NCI-H526 treated with DMSO at 0.1 percent for 48 hours (cell line): ENCODE results near the gene VAV2.
A peak's percentile ranks its signal among the peaks of the same experiment; 100 is the strongest.

Source experiments
- DNase-seq: peaks from one replicate; lab custom pipeline; 2025; lab: John Stamatoyannopoulos, UW

The VAV2 gene

DNA sequence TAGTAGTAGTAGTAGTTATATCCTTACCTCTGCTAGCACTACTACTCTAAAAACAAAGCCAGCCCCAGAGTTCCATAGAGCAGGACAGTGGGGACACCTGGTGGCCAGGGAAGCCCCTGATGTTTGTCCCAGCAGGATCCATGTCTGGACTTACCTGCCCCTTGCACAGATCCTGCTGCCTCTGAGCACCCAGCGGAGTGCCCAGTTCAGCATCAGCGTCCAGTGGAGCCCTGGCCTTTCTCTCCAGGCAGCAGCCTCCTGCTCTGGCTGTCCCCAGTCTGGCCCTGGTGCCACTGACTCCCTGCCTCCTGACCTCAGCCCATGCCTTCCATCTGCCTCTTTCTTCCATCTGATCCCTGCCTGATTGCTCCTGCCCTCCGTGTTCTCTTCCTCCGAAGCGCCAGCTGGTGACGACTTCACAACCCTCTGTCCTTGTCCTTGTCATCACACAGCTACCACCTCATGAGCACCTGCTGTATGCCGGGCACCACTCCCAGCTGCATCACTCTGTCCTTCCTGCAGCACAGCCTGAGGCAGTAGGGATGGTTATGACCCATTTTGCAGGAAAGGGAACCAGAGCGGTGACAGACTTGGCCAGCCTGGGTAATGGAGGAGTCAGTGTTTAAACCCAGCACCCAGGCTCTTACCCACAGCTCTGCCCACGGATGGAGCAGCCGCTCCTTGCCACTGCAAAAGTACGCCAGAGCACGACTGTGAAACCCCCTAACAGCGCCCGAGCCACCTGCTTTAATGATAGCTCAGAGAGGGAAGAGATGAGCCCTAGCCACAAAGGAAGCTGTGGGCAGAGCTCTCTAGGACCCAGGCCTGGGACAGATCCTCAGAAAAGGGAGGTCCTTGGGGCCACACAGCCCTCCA, 265.5 kb downstream of the VAV2 start:
- DNase-seq = peak; percentile 26

DNA sequence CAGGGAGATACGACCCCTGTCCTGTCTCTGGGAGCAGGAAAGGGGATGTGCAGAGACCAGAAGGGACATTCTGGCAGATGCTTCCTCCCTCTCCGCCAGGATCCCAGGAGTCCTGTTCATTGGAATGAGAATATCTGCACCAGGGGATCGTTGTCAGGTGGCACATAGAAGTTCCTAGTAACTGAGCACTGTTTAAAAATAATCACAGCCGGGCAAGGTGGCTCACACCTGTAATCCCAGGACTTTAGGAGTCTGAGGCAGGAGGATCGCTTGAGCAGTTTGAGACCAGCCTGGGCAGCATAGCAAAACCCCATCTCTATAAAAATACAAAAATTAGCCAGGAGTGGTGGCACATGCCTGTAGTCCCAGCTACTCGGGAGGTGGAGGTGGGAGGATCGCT, 266.2 kb downstream of the VAV2 start:
- DNase-seq = no peak

DNA sequence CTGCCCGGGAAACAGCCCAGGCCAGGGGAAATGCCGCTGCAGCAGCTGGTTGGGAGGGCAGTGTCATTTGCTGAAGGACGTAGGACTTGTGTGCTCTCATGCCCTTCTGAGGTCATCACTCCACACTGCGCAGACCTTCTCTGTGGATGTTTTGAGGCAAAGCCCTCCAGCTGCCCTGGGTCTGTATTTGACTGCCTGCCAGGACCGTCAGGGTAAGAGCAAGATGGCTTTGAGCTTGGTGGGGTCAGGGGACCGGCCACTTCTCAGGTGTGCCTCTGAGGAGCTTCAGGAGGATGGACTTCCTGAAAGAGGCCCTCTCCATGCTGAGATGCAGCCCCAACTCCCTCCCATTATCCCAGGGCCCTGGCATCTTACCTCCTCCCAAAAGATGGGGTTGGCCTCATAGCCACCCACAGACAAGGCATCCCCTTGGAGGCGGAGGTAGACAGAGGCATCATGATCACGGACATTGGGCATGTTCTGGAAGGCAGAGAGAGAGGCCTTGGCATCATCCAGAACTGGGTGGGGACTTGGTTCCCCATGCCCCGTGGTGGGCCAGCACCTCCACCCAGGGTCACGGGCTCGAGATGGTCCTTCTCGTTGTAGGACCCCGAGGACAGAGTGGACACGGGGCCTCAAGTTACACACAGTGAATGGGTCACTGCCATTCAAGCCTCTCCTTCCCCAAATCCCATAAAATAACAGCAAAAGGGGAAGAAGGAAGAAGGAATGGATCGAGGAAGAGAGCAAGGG, 273.4 kb downstream of the VAV2 start:
- no peak for DNase-seq

DNA sequence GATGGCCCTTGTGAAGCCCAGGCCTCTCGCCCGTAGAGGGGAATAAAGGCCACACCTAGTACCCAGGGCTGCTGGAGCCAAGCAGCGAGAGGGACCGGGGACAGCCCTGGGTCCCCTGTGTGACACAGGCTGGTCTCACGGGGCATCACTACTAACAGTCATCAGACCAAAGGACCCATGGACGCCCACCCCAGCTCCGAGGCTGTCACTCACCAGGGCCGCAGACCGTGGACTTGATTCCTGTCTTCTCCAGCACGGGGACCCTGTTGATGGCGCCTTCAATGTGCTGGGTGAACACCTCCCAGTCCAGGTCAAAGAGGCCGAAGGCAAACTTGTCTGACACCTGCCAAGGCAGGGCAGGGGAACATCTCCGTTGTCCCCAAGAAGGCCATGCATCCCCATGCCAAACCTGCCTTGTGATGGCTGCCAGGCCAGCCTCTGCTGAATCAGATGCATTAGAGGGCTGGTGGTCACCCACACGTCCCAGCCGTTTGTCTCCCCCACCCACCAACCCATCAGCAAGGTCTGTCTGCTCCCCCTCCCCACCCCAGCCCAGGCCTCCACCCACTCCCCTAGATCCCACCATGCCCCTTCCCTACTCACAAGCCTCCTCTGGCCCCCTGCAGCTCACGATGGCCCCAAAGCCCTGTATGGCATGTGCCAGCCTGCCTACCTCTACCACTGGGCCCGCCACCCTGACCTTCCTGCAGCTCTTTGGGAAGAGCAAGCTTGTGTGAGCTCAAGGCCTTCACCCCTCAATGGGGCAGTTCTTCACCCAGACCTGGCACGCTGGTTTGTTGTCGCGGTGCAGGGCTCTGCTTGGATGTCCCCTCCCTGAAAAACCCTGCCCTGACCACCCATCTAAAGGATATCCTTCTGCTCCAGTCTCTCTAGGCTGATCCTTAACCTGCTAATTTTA, 274.8 kb downstream of the VAV2 start:
- DNase-seq = no peak

DNA sequence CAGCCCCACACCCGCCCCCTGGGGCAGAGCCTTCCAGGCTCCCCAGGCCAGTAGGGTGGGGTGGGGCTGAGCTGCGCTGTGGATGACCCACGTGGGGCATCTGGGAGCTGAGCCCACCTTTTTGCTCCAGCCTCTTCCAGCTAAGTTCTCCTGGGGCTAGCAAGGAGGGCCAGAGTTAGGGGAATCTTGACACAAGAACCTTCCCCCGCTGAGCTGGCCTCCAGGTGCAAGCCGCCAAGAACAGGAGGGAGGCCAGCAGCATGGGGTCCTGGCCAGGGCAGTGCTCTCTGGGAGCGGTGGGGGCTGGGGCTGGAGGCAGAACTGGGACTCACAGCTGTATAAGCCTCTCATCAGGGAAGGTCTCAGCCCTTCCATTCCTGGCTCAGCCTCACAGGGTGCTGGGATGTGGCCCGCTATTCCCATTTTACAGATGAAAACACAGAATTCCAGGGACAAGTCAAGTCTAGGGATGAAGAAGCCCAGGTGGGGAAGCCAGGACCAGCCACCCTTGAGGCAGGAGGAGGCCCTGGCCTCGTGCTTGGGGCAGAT, 275.5 kb downstream of the VAV2 start:
- no peak for DNase-seq

DNA sequence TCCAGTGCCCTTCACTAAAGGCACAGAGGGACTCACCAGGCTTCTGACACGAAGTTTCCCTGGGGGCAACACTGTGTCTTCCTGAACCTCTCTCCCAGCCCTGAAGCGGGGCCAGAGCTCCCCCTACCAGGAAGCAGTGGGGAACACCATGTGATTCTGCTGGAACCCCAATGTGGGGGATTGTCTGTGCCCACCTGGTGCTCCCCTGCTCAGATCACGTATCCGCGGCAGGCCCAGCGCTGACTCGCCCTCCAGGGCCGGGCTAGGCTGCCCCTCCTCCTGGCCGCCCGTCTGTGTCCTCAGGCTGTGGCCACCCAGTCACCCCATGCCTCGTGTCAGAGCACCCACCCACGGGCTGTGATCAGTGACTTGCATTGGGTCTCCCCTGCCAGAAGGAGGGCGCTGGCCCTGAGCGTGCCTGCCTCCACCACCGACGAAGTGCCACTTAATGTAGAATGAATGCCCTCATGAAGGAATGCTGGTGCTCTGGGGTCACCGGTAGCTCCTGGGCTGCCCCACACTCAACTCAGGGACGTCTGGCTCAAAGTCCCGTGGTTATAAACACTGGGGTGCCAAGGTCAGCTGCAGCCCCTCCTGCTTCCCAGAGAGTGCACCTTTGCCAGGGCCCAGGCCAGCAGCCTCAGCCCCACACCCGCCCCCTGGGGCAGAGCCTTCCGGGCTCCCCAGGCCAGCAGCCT, 276.1 kb downstream of the VAV2 start:
- DNase-seq = no peak

DNA sequence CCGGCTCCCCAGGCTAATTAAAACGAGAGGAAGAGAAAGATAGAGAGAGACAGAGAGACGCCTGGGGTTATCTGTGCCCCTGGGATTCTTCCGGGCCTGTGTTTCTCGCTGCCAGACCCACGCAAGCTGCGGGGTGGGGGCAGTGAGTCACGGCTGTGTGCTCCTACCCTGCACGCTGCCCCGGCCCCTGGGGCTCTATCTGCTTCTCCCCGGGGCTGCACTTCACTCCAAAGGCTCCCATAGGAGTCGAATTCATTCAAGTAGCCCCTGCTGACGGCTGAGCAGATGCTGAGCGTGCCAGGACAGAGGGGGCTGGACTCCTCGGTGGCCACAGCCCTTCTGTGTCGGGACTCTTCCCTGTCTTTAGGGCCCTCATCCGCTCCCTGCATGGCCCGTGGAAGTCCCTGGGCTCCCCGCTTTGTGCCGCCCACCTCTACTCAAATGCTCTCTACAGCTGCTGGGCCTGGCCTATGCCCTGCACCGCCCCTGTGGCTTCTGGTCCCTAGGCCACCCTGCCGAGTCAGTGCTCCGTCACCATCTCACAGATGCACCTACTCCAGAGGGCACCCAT, 276.7 kb downstream of the VAV2 start:
- DNase-seq = no peak

DNA sequence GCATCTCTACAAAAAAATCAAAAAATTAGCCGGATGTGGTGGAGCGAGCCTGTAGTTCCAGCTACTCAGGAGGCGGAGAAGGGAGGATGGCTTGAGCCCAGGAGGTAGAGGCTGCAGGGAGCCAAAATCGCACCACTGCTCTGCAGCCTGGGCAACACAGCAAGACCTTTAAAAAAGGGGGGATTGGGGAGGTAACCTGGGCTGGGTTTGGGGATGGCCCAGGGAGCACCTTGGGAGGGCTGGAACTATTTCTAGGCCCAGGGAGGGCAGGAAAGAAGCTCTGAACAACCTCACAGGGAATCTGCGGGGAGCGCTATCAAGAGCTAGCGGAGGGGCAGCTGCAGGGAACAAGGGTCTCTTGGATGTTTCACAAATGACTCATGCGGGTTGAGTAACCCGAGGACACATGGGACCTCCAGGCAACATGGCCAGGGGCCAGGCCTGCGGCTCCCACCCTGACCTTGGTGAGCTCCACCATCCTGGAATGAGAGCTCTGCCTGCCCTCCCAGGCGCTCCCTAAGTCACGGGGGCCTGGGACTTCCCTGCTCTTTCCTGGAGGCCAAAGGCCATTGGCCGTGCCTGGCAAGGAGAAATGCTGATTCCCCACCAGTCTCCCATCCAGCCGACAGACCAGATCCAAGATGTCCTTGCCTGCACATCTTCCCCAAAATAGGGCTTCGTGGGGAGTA, 277.4 kb downstream of the VAV2 start:
- DNase-seq = no peak

DNA sequence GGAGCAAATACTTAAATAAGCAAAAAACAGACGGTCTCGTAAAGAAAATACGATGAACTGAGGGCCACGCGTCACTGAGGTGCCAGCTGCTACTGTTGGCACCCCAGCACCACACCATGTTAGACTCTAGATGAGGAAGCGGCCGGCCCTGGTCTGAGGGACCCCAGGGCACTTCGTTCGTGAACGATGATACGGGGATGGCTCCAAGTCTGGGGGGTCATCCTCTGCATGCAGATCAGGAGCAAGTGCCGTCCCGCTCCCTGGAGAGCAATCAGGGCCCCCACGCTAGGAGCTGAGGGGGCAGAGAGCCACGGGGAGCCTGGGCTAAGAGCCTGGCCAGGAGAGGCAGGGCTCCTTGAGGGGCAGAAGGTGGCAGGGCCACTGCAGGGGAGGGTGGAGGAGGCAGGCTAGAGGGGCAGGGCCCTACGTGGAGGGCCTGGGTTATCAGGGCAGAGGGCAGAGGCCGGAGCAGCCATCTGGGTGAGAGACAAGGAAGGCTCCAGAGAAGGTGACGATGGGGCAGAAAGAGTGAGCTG, 278.1 kb downstream of the VAV2 start:
- no peak for DNase-seq

DNA sequence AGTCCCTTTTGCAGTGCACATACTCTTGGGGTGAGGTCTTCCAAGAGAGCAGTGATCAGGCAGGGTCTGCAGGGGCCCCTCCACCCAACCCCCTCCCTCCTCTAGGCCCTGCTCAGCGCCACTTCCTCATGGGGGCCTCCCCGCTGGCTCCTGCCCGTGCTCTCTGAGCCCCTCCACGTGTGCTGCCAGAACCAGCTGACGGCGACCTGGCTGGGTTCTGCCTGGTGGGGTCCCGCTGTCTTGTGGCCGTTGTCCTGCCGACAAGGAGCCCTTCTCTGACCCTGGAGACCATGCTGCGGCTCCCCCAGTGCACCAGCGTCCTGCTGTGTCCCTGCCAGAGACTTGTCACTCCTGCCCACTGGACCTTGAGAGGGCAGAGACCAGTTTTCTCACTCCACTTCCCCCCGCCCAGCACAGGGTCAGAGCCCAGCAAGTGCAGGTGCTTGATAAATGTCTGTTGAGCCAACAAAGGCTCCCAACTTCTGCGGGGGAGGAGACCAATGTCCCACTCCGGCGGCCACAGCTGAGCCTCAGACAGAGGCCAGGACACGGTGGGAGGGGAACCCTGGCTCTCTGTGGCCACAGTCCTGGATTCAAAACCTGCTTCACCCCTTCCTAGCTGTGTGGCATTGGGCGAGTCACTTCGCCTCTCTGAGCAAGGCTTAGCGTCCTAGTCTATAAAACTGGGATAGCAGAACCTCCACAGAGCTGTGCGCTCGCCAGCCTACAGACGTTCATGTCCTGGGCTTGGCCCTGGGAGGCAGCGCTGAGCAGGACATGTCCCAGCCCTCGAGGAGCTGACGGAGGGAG, 278.8 kb downstream of the VAV2 start:
- no peak for DNase-seq

DNA sequence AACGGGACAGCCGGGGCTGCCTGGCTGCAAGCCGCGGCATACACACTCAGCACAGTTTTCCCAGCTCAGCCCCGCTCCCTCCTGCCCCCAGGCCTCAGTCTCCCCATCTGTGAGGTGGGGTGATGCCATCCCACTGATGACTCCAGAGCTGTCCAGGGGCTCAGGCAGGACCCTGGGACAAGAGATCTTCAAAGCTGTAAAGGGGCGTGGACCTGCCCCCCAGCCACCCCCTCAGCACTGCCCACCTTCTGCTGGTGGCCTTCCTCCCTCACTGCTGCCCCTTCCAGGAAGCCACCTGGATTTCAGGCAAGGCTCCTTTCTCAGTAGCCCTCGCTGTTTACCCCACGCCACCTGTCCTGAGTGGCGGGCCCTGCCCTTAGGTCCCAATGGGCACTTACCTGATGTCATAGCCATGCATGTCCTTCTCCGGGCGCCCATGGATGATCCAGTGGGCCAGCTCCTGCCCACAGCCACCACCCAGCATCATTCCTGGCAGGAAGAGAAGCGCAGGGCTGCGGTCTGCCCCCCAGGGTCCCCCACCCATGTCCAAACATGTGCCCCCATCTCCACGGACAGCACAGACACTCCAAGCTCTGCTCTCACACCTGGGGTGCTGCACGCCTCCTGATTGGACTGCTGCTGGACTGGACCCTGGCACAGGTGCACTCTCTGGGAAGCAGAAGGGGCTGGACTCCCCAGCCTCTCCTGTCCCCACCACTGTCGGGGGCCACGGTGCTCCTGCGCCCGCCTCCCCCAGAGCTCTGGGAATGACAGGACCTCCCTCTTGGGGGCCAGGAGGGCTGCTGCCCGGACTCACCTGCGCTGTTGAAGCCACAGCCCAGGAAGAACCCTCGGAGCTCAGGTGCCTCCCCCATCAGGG, 279.7 kb downstream of the VAV2 start:
- no peak for DNase-seq
